Measurements from ENCODE around the gene MAPK8IP3. TPM values are rescaled to one million over a fixed set of nuclear protein-coding genes. Genes with fewer than 3 reads are reported as not detected.
A peak's percentile ranks its signal among the peaks of the same experiment; 100 is the strongest.

MAPK8IP3 gene
- total and polyA plus RNA-seq, 3 experiments from 2014 or later = 2.3 to 63.2 (median 57.1) TPM

DNA sequence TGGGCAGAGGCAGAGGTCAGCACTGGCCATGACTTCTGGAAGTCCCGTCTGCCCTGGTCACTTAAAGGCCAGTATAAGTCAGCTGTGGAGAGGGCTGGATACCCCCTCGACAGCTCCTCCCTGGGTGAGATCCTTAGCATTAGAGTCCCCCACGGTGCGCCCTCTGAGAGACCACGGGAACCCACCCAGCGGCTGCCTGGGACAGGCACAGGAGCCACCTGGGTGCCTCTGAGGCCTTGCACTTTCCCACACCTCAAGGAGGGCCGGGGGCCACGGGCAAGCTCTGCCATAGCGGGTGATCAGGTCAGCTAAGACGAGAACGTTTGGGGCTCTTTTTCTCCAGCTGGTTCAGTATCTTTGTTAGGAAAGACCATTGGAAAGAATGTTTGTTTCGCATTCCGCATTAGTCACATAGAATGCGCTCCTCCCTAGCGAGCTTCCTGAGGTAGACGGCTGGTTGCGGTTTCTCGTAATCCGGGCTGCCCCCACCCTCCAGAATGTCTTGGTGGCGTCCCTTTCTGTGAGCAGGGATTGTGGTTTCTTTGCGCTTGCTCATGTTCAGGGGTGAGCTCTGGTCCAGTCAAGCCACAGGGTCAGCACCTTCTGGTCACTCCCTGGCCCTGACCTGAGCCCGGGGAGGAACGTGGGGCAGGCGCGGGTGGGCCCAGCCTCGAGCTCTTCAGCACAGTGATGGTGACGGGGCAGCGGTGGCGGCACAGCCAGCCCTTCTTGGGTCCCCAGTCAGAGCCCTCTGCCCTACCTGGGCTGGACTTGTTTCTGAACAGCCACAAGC, 40.1 kb downstream of the MAPK8IP3 start:
- Mint-ChIP-seq H3K36me3 (peaks cover 0 to 66% (median 4%) of the 10 kb centered on the region in 3 donors), H3K27me3 (no peaks in the 10 kb centered on the region), H3K9me3 (no peaks in the 10 kb centered on the region), H3K27ac (no peak overlapping the region), H3K4me1 (no peaks in the 10 kb centered on the region), H3K4me3 (no peak overlapping the region)
- no peak for DNase-seq
- no peaks in the 10 kb centered on the region for H3K27me3 ChIP-seq (ENCODE audit: insufficient read depth, low read length, poor library complexity, severe bottlenecking)
- no peaks in the 10 kb centered on the region for H3K4me1 ChIP-seq (ENCODE audit: insufficient read depth, low read length)
- H3K9me3 ChIP-seq (ENCODE audit: low read length) = no peaks in the 10 kb centered on the region
- peaks cover 16% of the 10 kb centered on the region for H3K36me3 ChIP-seq (ENCODE audit: insufficient read depth, low read length)
- ChIA-PET CTCF (interaction anchor here (1.3 kb wide), 1 partner anchor 40 kb away, joined by 4 read pairs; no protein-coding TSS in a partner anchor), POLR2A (no interaction called here)
- H3K4me3 ChIP-seq (ENCODE audit: low read length) = no peak overlapping the region
- no peak overlapping the region for H3K27ac ChIP-seq (ENCODE audit: low read depth, low read length)

- no peaks in the 10 kb centered on the region for H3K9me3 ChIP-seq (ENCODE audit: low read length)
- H3K4me1 Mint-ChIP-seq = no peaks in the 10 kb centered on the region
- H3K4me3 ChIP-seq (ENCODE audit: low read length) = no peak overlapping the region
- no peak overlapping the region for H3K27ac Mint-ChIP-seq
- no peaks in the 10 kb centered on the region for H3K27me3 Mint-ChIP-seq
- H3K4me1 ChIP-seq (ENCODE audit: insufficient read depth, low read length) = no peaks in the 10 kb centered on the region
- H3K36me3 ChIP-seq (ENCODE audit: insufficient read depth, low read length) = peaks cover 16% of the 10 kb centered on the region
- H3K9me3 Mint-ChIP-seq = no peaks in the 10 kb centered on the region
- ChIA-PET CTCF (no interaction called here), POLR2A (no interaction called here)
- no peak overlapping the region for H3K27ac ChIP-seq (ENCODE audit: low read depth, low read length)
- H3K27me3 ChIP-seq (ENCODE audit: insufficient read depth, low read length, poor library complexity, severe bottlenecking) = no peaks in the 10 kb centered on the region
- H3K4me3 Mint-ChIP-seq = no peak overlapping the region
- H3K36me3 Mint-ChIP-seq = peaks cover 0 to 70% (median 4%) of the 10 kb centered on the region in 3 donors
- no peak for DNase-seq
These were observed 40.7 kb downstream of the MAPK8IP3 start for GRCh38 chr16:1746693-1747195.

GRCh38 chr16:1747934-1748333, 41.9 kb downstream of the MAPK8IP3 start:
- Mint-ChIP-seq H3K9me3 (no peaks in the 10 kb centered on the region), H3K36me3 (peaks cover 0 to 80% (median 4%) of the 10 kb centered on the region in 3 donors), H3K4me3 (no peak overlapping the region), H3K4me1 (no peaks in the 10 kb centered on the region), H3K27me3 (no peaks in the 10 kb centered on the region), H3K27ac (no peak overlapping the region)
- no peaks in the 10 kb centered on the region for H3K9me3 ChIP-seq (ENCODE audit: low read length)
- H3K4me1 ChIP-seq (ENCODE audit: insufficient read depth, low read length) = no peaks in the 10 kb centered on the region
- no peaks in the 10 kb centered on the region for H3K27me3 ChIP-seq (ENCODE audit: insufficient read depth, low read length, poor library complexity, severe bottlenecking)
- ChIA-PET CTCF (no interaction called here), POLR2A (no interaction called here)
- no peak overlapping the region for H3K27ac ChIP-seq (ENCODE audit: low read depth, low read length)
- no peak for DNase-seq
- no peak overlapping the region for H3K4me3 ChIP-seq (ENCODE audit: low read length)
- peaks cover 22% of the 10 kb centered on the region for H3K36me3 ChIP-seq (ENCODE audit: insufficient read depth, low read length)

- Histone ChIP-seq H3K9me3 (ENCODE audit: low read length) (no peaks in the 10 kb centered on the region), H3K4me1 (ENCODE audit: insufficient read depth, low read length) (no peaks in the 10 kb centered on the region), H3K36me3 (ENCODE audit: insufficient read depth, low read length) (peaks cover 22% of the 10 kb centered on the region), H3K4me3 (ENCODE audit: low read length) (no peak overlapping the region), H3K27me3 (ENCODE audit: insufficient read depth, low read length, poor library complexity, severe bottlenecking) (no peaks in the 10 kb centered on the region), H3K27ac (ENCODE audit: low read depth, low read length) (no peak overlapping the region)
- Mint-ChIP-seq H3K9me3 (no peaks in the 10 kb centered on the region), H3K4me3 (no peak overlapping the region), H3K27ac (no peak overlapping the region), H3K4me1 (no peaks in the 10 kb centered on the region), H3K27me3 (no peaks in the 10 kb centered on the region), H3K36me3 (peaks cover 0 to 73% (median 4%) of the 10 kb centered on the region in 3 donors)
- ChIA-PET CTCF (no interaction called here), POLR2A (no interaction called here)
- DNase-seq = no peak
These were observed 43.4 kb downstream of the MAPK8IP3 start for GRCh38 chr16:1749152-1750117.

DNA sequence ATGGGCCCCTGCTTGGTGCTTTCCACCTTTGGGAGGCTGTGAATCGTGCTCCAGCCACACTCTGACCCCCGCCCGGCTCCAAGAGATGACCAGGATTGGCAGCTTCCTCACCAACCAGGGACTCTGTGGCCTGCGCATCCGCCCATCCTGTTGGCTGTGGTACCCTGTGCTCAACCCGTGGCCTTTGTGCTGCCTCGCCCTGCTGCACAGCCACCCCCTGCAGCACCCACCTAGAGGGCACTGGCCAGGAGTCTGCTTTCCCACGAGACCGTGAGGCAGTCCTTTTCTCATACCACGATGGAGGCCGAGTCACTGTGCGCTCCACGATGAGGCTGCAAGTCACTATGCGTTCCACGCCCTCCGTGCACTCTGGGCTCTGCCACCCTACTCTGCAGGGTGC, 46.0 kb downstream of the MAPK8IP3 start:
- no peak overlapping the region for H3K4me3 ChIP-seq (ENCODE audit: low read length)
- H3K4me3 Mint-ChIP-seq = no peak overlapping the region
- H3K27ac ChIP-seq (ENCODE audit: low read depth, low read length) = no peak overlapping the region
- no peak for DNase-seq
- peaks cover 0 to 68% (median 0%) of the 10 kb centered on the region in 3 donors for H3K36me3 Mint-ChIP-seq
- H3K4me1 Mint-ChIP-seq = peaks cover 4 to 6% (median 5%) of the 10 kb centered on the region in 3 donors
- ChIA-PET POLR2A (no interaction called here), CTCF (no interaction called here)
- peaks cover 2% of the 10 kb centered on the region for H3K4me1 ChIP-seq (ENCODE audit: insufficient read depth, low read length)
- no peaks in the 10 kb centered on the region for H3K27me3 Mint-ChIP-seq
- no peaks in the 10 kb centered on the region for H3K9me3 Mint-ChIP-seq
- no peaks in the 10 kb centered on the region for H3K9me3 ChIP-seq (ENCODE audit: low read length)
- H3K27ac Mint-ChIP-seq = peak overlapping the region in 1 of 8 donors; percentile 87
- H3K27me3 ChIP-seq (ENCODE audit: insufficient read depth, low read length, poor library complexity, severe bottlenecking) = no peaks in the 10 kb centered on the region
- peaks cover 22% of the 10 kb centered on the region for H3K36me3 ChIP-seq (ENCODE audit: insufficient read depth, low read length)

DNA sequence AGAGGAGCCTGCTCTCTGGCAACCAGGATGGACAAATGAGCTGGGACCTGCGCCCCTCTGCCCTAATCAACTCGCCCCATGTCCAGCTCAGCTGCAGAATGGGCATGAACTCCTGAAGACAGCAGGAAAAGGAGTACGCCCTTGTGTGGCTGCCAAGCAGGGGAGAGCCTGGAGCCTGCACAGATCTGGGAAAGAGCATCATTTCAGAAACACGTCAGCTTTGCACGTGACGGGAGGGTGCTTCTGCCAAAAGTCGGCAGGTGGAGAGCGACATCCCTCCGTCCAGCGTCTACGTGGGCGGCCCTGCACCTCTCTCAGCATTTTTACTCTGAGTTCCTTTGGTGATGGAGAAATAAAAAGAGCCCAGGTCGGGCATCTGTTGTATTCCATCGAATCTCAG, 46.9 kb downstream of the MAPK8IP3 start:
- peaks cover 22% of the 10 kb centered on the region for H3K36me3 ChIP-seq (ENCODE audit: insufficient read depth, low read length)
- no peaks in the 10 kb centered on the region for H3K27me3 ChIP-seq (ENCODE audit: insufficient read depth, low read length, poor library complexity, severe bottlenecking)
- H3K4me1 ChIP-seq (ENCODE audit: insufficient read depth, low read length) = peaks cover 10% of the 10 kb centered on the region
- Mint-ChIP-seq H3K4me1 (peaks cover 8 to 13% (median 10%) of the 10 kb centered on the region in 3 donors), H3K27ac (no peak overlapping the region), H3K9me3 (no peaks in the 10 kb centered on the region), H3K4me3 (no peak overlapping the region), H3K36me3 (peaks cover 0 to 64% (median 0%) of the 10 kb centered on the region in 3 donors), H3K27me3 (no peaks in the 10 kb centered on the region)
- POLR2A ChIA-PET = no interaction called here
- DNase-seq = no peak
- no peak overlapping the region for H3K4me3 ChIP-seq (ENCODE audit: low read length)
- H3K9me3 ChIP-seq (ENCODE audit: low read length) = no peaks in the 10 kb centered on the region
- no peak overlapping the region for H3K27ac ChIP-seq (ENCODE audit: low read depth, low read length)
- CTCF ChIA-PET = interaction anchor here (1.6 kb wide), 1 partner anchor 30 kb away, joined by 3 read pairs; the partner anchor contains the start of genes NUBP2 and SPSB3

GRCh38 chr16:1754204-1754603, 48.2 kb downstream of the MAPK8IP3 start:
- H3K36me3 Mint-ChIP-seq = peaks cover 0 to 58% (median 0%) of the 10 kb centered on the region in 3 donors
- POLR2A ChIA-PET = interaction anchor here (0.7 kb wide), 1 partner anchor 309 kb away, joined by 3 read pairs; no protein-coding TSS in a partner anchor
- Histone ChIP-seq H3K27me3 (ENCODE audit: insufficient read depth, low read length, poor library complexity, severe bottlenecking) (no peaks in the 10 kb centered on the region), H3K4me3 (ENCODE audit: low read length) (no peak overlapping the region), H3K9me3 (ENCODE audit: low read length) (no peaks in the 10 kb centered on the region), H3K4me1 (ENCODE audit: insufficient read depth, low read length) (peaks cover 10% of the 10 kb centered on the region), H3K36me3 (ENCODE audit: insufficient read depth, low read length) (peaks cover 11% of the 10 kb centered on the region), H3K27ac (ENCODE audit: low read depth, low read length) (no peak overlapping the region)
- H3K4me1 Mint-ChIP-seq = peaks cover 8 to 14% (median 10%) of the 10 kb centered on the region in 3 donors
- no peak overlapping the region for H3K27ac Mint-ChIP-seq
- H3K4me3 Mint-ChIP-seq = no peak overlapping the region
- no peak for DNase-seq
- CTCF ChIA-PET = no interaction called here
- no peaks in the 10 kb centered on the region for H3K27me3 Mint-ChIP-seq
- no peaks in the 10 kb centered on the region for H3K9me3 Mint-ChIP-seq
